Measurements from ENCODE around the gene PLA2G7. TPM values are rescaled to one million over a fixed set of nuclear protein-coding genes. Genes with fewer than 3 reads are reported as not detected.

Gene PLA2G7
- total and polyA plus RNA-seq, 2 of the 4 experiments (the other 2 are of a cell fraction), result not detected

- no peak overlapping the region for H2BK5ac ChIP-seq (ENCODE audit: low read depth, low read length, poor library complexity, severe bottlenecking)
- H2BK20ac ChIP-seq (ENCODE audit: low read depth, low read length), result no peak overlapping the region
- WGBS, 2 experiments (ENCODE audit: extremely low coverage in 2 of 2, insufficient read length in 1 of 2), result no CpG with 5 or more reads among the region's 3 CpGs
- no peak for DNase-seq
- in situ Hi-C loops (cut with MboI; ENCODE audit: low sequenced_read_pairs), result no loop called here
- no peak overlapping the region for H2AK5ac ChIP-seq (ENCODE audit: low read depth, low read length)
- H3K18ac ChIP-seq (ENCODE audit: low read depth, low read length), result no peak overlapping the region
- dilution Hi-C loops (cut with HindIII; ENCODE audit: low sequenced_read_pairs, unreplicated experiment), result no loop called here
- H2AK9ac ChIP-seq (replicated peaks; ENCODE audit: low read depth, low read length, poor library complexity), result no peak overlapping the region
- BruUV-seq (replicated peaks), result no TSS peak
- no peak overlapping the region for H3K4me3 ChIP-seq (ENCODE audit: insufficient read depth, low read depth, low read length)
- intact Hi-C loops (cut with micrococcal nuclease), result no loop called here
- H3K27ac ChIP-seq (ENCODE audit: insufficient read depth, low read length), result no peak overlapping the region
- H3K79me1 ChIP-seq (ENCODE audit: low read depth in 1 of 2, low read length in 2 of 2), result no peaks in the 10 kb centered on the region
- no peak overlapping the region for H4K8ac ChIP-seq (ENCODE audit: low read depth in 2 of 2, low read length in 2 of 2)
- H3K27me3 ChIP-seq (ENCODE audit: control insufficient read depth, insufficient read depth, low read length), result no peaks in the 10 kb centered on the region
- H3K9me3 ChIP-seq (ENCODE audit: control insufficient read depth, insufficient read depth, low read length), result no peaks in the 10 kb centered on the region
- no peak overlapping the region for H4K5ac ChIP-seq (ENCODE audit: low read depth, low read length)
- no peak overlapping the region for H3K23ac ChIP-seq (ENCODE audit: low read depth, low read length)
- no peaks in the 10 kb centered on the region for H3K9me1 ChIP-seq (ENCODE audit: insufficient read depth, low read length)
- H2BK15ac ChIP-seq (ENCODE audit: low read depth, low read length), result no peak overlapping the region
- no peak overlapping the region for H3K4ac ChIP-seq (ENCODE audit: low read depth, low read length)
- TF ChIP-seq MXI1 (IDR thresholded peaks at IDR 0.05; ENCODE audit: borderline replicate concordance, low read depth, low read length) (no peak), RCOR1 (IDR thresholded peaks at IDR 0.05; ENCODE audit: insufficient replicate concordance, low read length) (no peak), MAZ (IDR thresholded peaks at IDR 0.05; ENCODE audit: borderline replicate concordance, low read depth, low read length) (no peak), ELK1 (IDR thresholded peaks at IDR 0.05; ENCODE audit: borderline replicate concordance, low read depth, low read length) (no peak), CEBPB (IDR thresholded peaks at IDR 0.05; ENCODE audit: low read depth, low read length) (no peak), RAD21 (IDR thresholded peaks at IDR 0.05; ENCODE audit: low read length) (no peak), POLR2A (IDR thresholded peaks at IDR 0.05; ENCODE audit: low read depth, low read length) (no peak), RFX5 (IDR thresholded peaks at IDR 0.05; ENCODE audit: low read depth, low read length) (no peak)
- TF ChIP-seq, protein P1, sequence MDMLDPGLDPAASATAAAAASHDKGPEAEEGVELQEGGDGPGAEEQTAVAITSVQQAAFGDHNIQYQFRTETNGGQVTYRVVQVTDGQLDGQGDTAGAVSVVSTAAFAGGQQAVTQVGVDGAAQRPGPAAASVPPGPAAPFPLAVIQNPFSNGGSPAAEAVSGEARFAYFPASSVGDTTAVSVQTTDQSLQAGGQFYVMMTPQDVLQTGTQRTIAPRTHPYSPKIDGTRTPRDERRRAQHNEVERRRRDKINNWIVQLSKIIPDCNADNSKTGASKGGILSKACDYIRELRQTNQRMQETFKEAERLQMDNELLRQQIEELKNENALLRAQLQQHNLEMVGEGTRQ (IDR thresholded peaks at IDR 0.05; ENCODE audit: low read depth, low read length), result no peak
- H3K14ac ChIP-seq (replicated peaks; ENCODE audit: low read depth, low read length), result no peak overlapping the region
- ChIA-PET POLR2A (ENCODE audit: unreplicated experiment) (no interaction called here), CTCF (no interaction called here)
- ATAC-seq (ENCODE audit: low read depth), result no peak
- H3K9ac ChIP-seq (ENCODE audit: low read depth, low read length), result no peak overlapping the region
- no peak overlapping the region for H4K91ac ChIP-seq (ENCODE audit: insufficient read depth, low read depth, low read length)
- no peaks in the 10 kb centered on the region for H3K36me3 ChIP-seq (ENCODE audit: control insufficient read depth, insufficient read depth, low read length)
- no peak overlapping the region for H3K4me2 ChIP-seq (ENCODE audit: low read depth, low read length)
- no peaks in the 10 kb centered on the region for H3K4me1 ChIP-seq (ENCODE audit: control insufficient read depth, insufficient read depth, low read length)
- no peak overlapping the region for H3K56ac ChIP-seq (ENCODE audit: extremely low read depth, insufficient read depth, low read length)
- no peak overlapping the region for H2BK120ac ChIP-seq (ENCODE audit: low read depth, low read length)
- no peak overlapping the region for H2AFZ ChIP-seq (replicated peaks; ENCODE audit: low read length, poor library complexity)
- no peaks in the 10 kb centered on the region for H4K20me1 ChIP-seq (ENCODE audit: insufficient read depth, low read length)
These were observed 30.6 kb downstream of the PLA2G7 start for GRCh38 chr6:46704562-46704961.

Data from IMR-90 (cell line).